ENCODE data around the gene RAD9A. TPM values are rescaled to one million over a fixed set of nuclear protein-coding genes. Genes with fewer than 3 reads are reported as not detected.

RAD9A gene
- polyA plus RNA-seq, 1 of the 3 experiments (the other 2 are of a cell fraction): 22.3 TPM

- no peak for TF ChIP-seq ZBTB33 (IDR thresholded peaks at IDR 0.05; ENCODE audit: borderline replicate concordance, low read depth)
- TF ChIP-seq RCOR1 (IDR thresholded peaks at IDR 0.05; ENCODE audit: low read length): no peak
Measured at GRCh38 chr11:67405196-67405567, 13.4 kb downstream of the RAD9A start (continued).

- Histone ChIP-seq H3K9me3 (no peaks in the 10 kb centered on the region), H3K9ac (no peak overlapping the region), H3K79me2 (ENCODE audit: insufficient read depth) (peaks cover 6% of the 10 kb centered on the region), H3K4me3 (ENCODE audit: low read depth in 2 of 2, low read length in 1 of 2) (no peak overlapping the region), H3K27me3 (ENCODE audit: insufficient read depth) (no peaks in the 10 kb centered on the region), H4K20me1 (ENCODE audit: insufficient read depth) (no peaks in the 10 kb centered on the region), H3K9me2 (no peaks in the 10 kb centered on the region), H3K4me2 (no peak overlapping the region), H2AFZ (ENCODE audit: low read depth) (no peak overlapping the region), H3F3A (replicated peaks; ENCODE audit: insufficient read depth) (no peaks in the 10 kb centered on the region), H3K27ac (ENCODE audit: low read depth in 2 of 2, low read length in 1 of 2) (no peak overlapping the region), H3K4me1 (ENCODE audit: control insufficient read depth in 1 of 2, insufficient read depth in 2 of 2, low read depth in 1 of 2, low read length in 1 of 2) (peaks cover 4 to 5% of the 10 kb centered on the region in 2 experiments; a peak in 2 of 4 replicates), H3K36me3 (replicated peaks in 1 of 2; ENCODE audit: control insufficient read depth in 1 of 2, insufficient read depth in 2 of 2, low read length in 1 of 2) (no peaks in the 10 kb centered on the region)
- WGBS (ENCODE audit: low lambda C conversion rate): 33% methylated on average over 2 of the region's 9 CpGs
- CTCF ChIA-PET: interaction anchor here (1.3 kb wide), 1 partner anchor 14 kb away, joined by 4 read pairs; no protein-coding TSS in a partner anchor
- POLR2A ChIA-PET: no interaction called here
- no peak for DNase-seq
- TF ChIP-seq CHD2 (IDR thresholded peaks at IDR 0.05; ENCODE audit: low read length, partially characterized antibody): no peak
- no peak for TF ChIP-seq REST (IDR thresholded peaks at IDR 0.05; ENCODE audit: low read depth, low read length)
- TF ChIP-seq TAF1 (IDR thresholded peaks at IDR 0.05; ENCODE audit: borderline replicate concordance, low read depth, low read length): no peak
- TF ChIP-seq IRF3 (IDR thresholded peaks at IDR 0.05; ENCODE audit: low read depth, low read length): no peak
- no peak for TF ChIP-seq MXI1 (IDR thresholded peaks at IDR 0.05; ENCODE audit: low read depth, low read length)
- TF ChIP-seq FOXM1 (IDR thresholded peaks at IDR 0.05; ENCODE audit: low read depth): no peak
- TF ChIP-seq EP300 (IDR thresholded peaks at IDR 0.05; ENCODE audit: borderline replicate concordance in 1 of 2, low read depth in 1 of 2, low read length in 1 of 2): no peak
- no peak for TF ChIP-seq FOSL2 (IDR thresholded peaks at IDR 0.05; ENCODE audit: borderline replicate concordance, low read depth)
- TF ChIP-seq NFIC (IDR thresholded peaks at IDR 0.05; ENCODE audit: borderline replicate concordance): no peak
- no peak for TF ChIP-seq GATA2 (CRISPR knock-in tag; IDR thresholded peaks at IDR 0.05)
- no peak for TF ChIP-seq USF1 (IDR thresholded peaks at IDR 0.05; ENCODE audit: borderline replicate concordance, low read depth)
- no peak for TF ChIP-seq YY1 (IDR thresholded peaks at IDR 0.05; ENCODE audit: low read depth)
- no peak for TF ChIP-seq CTCF (IDR thresholded peaks at IDR 0.05)
- no peak for TF ChIP-seq NRF1 (IDR thresholded peaks at IDR 0.05; ENCODE audit: low read depth, low read length)
Measured at GRCh38 chr11:67405688-67406339, 14.0 kb downstream of the RAD9A start.
